Measurements from ENCODE around the gene ZBTB7C. TPM values are rescaled to one million over a fixed set of nuclear protein-coding genes. Genes with fewer than 3 reads are reported as not detected.

Gene ZBTB7C
- total RNA-seq, 1 experiment from 2014 or later = 0.32 TPM

DNA sequence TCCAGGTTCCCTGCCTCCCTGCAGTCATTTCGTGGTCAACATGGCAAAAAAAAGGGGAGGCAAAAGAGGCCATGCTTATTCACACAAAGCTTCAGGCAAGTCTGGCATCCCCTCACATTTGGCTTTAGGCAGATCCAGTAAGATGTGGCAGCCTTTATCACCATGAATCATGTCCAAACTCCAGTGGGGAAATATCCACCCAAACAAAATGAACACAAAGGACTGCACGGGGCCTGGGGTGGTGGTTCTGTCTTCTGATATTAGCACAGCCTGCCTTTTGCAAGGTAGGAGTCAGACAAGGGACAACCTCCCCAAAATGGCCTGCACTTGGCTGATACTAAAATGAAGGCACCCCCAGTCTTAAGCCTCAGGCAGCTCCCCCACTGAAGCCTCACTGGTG is 129.9 kb downstream of the ZBTB7C start:
- no peak for TF ChIP-seq EZH2 (IDR thresholded peaks at IDR 0.05; ENCODE audit: borderline replicate concordance, low read depth, low read length, poor library complexity, severe bottlenecking)
- TF ChIP-seq CTCF (conservative IDR thresholded peaks at IDR 0.05; ENCODE audit: low read depth, low read length) = no peak
- DNase-seq (ENCODE audit: low spot score) = no peak
- Histone ChIP-seq H3K27me3 (replicated peaks; ENCODE audit: insufficient read depth, low read depth, low read length, poor library complexity) (no peaks in the 10 kb centered on the region), H3K9me3 (ENCODE audit: low read depth, low read length, poor library complexity, severe bottlenecking) (no peaks in the 10 kb centered on the region), H3K4me1 (ENCODE audit: insufficient read depth, low read length, poor library complexity, severe bottlenecking) (no peaks in the 10 kb centered on the region), H3K27ac (ENCODE audit: low read depth, low read length, poor library complexity, severe bottlenecking) (no peak overlapping the region), H3K36me3 (ENCODE audit: insufficient read depth, low read length, poor library complexity, severe bottlenecking) (no peaks in the 10 kb centered on the region), H3K4me3 (ENCODE audit: low read depth, low read length, poor library complexity, severe bottlenecking) (no peak overlapping the region)
- intact Hi-C loops (cut with micrococcal nuclease; ENCODE audit: unreplicated experiment) = no loop called here
- ChIA-PET POLR2A (ENCODE audit: low non-redundant PET) (no interaction called here), CTCF (no interaction called here)
- BruUV-seq (replicated peaks) = no TSS peak

GRCh38 chr18:48278081-48278480 is 131.1 kb downstream of the ZBTB7C start:
- intact Hi-C loops (cut with micrococcal nuclease; ENCODE audit: unreplicated experiment) = no loop called here
- no peak overlapping the region for H3K4me3 ChIP-seq (ENCODE audit: low read depth, low read length, poor library complexity, severe bottlenecking)
- DNase-seq (ENCODE audit: low spot score) = no peak
- H3K36me3 ChIP-seq (ENCODE audit: insufficient read depth, low read length, poor library complexity, severe bottlenecking) = no peaks in the 10 kb centered on the region
- H3K9me3 ChIP-seq (ENCODE audit: low read depth, low read length, poor library complexity, severe bottlenecking) = no peaks in the 10 kb centered on the region
- no peaks in the 10 kb centered on the region for H3K4me1 ChIP-seq (ENCODE audit: insufficient read depth, low read length, poor library complexity, severe bottlenecking)
- H3K27ac ChIP-seq (ENCODE audit: low read depth, low read length, poor library complexity, severe bottlenecking) = no peak overlapping the region
- ChIA-PET POLR2A (ENCODE audit: low non-redundant PET) (no interaction called here), CTCF (no interaction called here)
- H3K27me3 ChIP-seq (replicated peaks; ENCODE audit: insufficient read depth, low read depth, low read length, poor library complexity) = no peaks in the 10 kb centered on the region
- no TSS peak for BruUV-seq (replicated peaks)
- TF ChIP-seq CTCF (conservative IDR thresholded peaks at IDR 0.05; ENCODE audit: low read depth, low read length) (no peak), EZH2 (IDR thresholded peaks at IDR 0.05; ENCODE audit: borderline replicate concordance, low read depth, low read length, poor library complexity, severe bottlenecking) (no peak)

DNA sequence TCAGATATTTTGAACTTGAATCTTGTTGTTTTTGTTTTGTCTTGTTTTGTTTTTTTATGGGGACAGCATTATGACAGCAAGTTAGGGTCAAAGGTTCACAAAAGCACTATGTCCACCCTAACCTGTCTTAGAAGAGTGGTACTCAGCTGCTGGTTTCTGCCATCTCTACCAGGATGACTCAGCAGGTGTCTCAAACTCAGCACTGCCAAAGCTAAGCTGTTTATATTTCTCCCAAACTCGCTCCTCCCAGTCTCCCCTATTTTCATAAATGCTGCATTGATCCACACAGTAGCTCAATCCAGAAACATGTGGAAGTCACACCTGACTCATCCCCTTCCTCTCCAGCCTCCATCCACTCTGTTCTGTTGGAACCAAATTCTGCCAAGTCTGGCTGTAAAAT is 134.9 kb downstream of the ZBTB7C start:
- H3K27me3 ChIP-seq (replicated peaks; ENCODE audit: insufficient read depth, low read depth, low read length, poor library complexity) = no peaks in the 10 kb centered on the region
- no TSS peak for BruUV-seq (replicated peaks)
- DNase-seq (ENCODE audit: low spot score) = no peak
- ChIA-PET CTCF (no interaction called here), POLR2A (ENCODE audit: low non-redundant PET) (no interaction called here)
- intact Hi-C loops (cut with micrococcal nuclease; ENCODE audit: unreplicated experiment) = no loop called here
- H3K4me1 ChIP-seq (ENCODE audit: insufficient read depth, low read length, poor library complexity, severe bottlenecking) = no peaks in the 10 kb centered on the region
- no peak for TF ChIP-seq CTCF (conservative IDR thresholded peaks at IDR 0.05; ENCODE audit: low read depth, low read length)
- no peak for TF ChIP-seq EZH2 (IDR thresholded peaks at IDR 0.05; ENCODE audit: borderline replicate concordance, low read depth, low read length, poor library complexity, severe bottlenecking)
- H3K4me3 ChIP-seq (ENCODE audit: low read depth, low read length, poor library complexity, severe bottlenecking) = no peak overlapping the region
- no peaks in the 10 kb centered on the region for H3K9me3 ChIP-seq (ENCODE audit: low read depth, low read length, poor library complexity, severe bottlenecking)
- no peak overlapping the region for H3K27ac ChIP-seq (ENCODE audit: low read depth, low read length, poor library complexity, severe bottlenecking)
- H3K36me3 ChIP-seq (ENCODE audit: insufficient read depth, low read length, poor library complexity, severe bottlenecking) = no peaks in the 10 kb centered on the region
